K562 (cell line): ENCODE results near the gene LRIF1. TPM values are rescaled to one million over a fixed set of nuclear protein-coding genes. Genes with fewer than 3 reads are reported as not detected.
A peak's percentile ranks its signal among the peaks of the same experiment; 100 is the strongest.

Experiments used
- HDAC3 ChIP-seq: fragments of 450-650 bp; IDR thresholded peaks from 2 replicates; pipeline ENCODE4 v1.6.1; 2018; ENCODE audit warnings: borderline replicate concordance, mild to moderate bottlenecking, moderate library complexity; ENCODE audit not compliant: partially characterized antibody
- KDM5B ChIP-seq: fragments of 200-600 bp; sonication (generic); IDR thresholded peaks from 2 replicates; pipeline ENCODE4 v1.6.1; 2012; ENCODE audit warnings: low read depth, mild to moderate bottlenecking, moderate library complexity, low read length, control low read depth, inconsistent platforms; ENCODE audit not compliant: insufficient replicate concordance
- MYNN ChIP-seq, 2 experiments: sonication (generic); formaldehyde crosslinking in 1 of 2; IDR thresholded peaks; 2 replicates each; pipeline versions ENCODE4 v1.5.0 to v1.6.1; 2016 to 2020; ENCODE audit warnings: antibody characterized with exemption in 1 of 2, missing genetic modification reagents in 1 of 2
- NRF1 ChIP-seq, 2 experiments: fragments of 450-650 bp; IDR thresholded peaks in 1 of 2; conservative IDR thresholded peaks in 1 of 2; 2 replicates each; pipeline ENCODE4 v1.6.1; 2014; ENCODE audit warnings: mild to moderate bottlenecking in 2 of 2
- PHB ChIP-seq: fragments of 250-450 bp; sonication (Bioruptor Pico); IDR thresholded peaks from 2 replicates; pipeline ENCODE4 v1.5.0; 2021
- RBM25 ChIP-seq: fragments of 200-400 bp; formaldehyde crosslinking; IDR thresholded peaks from 2 replicates; pipeline ENCODE4 v1.6.1; 2018; ENCODE audit warnings: low read length, low read depth, moderate library complexity; ENCODE audit not compliant: severe bottlenecking
- SRF ChIP-seq, 2 experiments: fragments of 250-450, 450-650 bp in 1 of 2; sonication (Bioruptor Pico) in 1 of 2; sonication (generic) in 1 of 2; formaldehyde crosslinking; IDR thresholded peaks; 2 replicates each; pipeline versions ENCODE4 v1.5.0 to v1.5.1; 2020 to 2022; ENCODE audit warnings: mild to moderate bottlenecking in 1 of 2, missing genetic modification reagents in 1 of 2
- TCF3 ChIP-seq: sonication (generic); formaldehyde crosslinking; IDR thresholded peaks from 2 replicates; pipeline ENCODE4 v1.4.0; 2020; ENCODE audit warnings: mild to moderate bottlenecking, missing genetic modification reagents
- ZBTB11 ChIP-seq, 3 experiments: fragments of 200-800 bp in 1 of 3; fragments of 250-450 bp in 1 of 3; fragments of 450-650 bp in 1 of 3; sonication (Bioruptor Pico) in 1 of 3; sonication (Bioruptor generic) in 1 of 3; formaldehyde crosslinking in 1 of 3; IDR thresholded peaks; 2 replicates each; pipeline versions ENCODE4 v1.6.1 to v1.8.0; 2016 to 2022; ENCODE audit warnings: mild to moderate bottlenecking in 2 of 3, missing genetic modification characterization in 2 of 3, missing compliant biosample characterization in 1 of 3, moderate library complexity in 1 of 3
- ZBTB34 ChIP-seq: fragments of 250-450 bp; sonication (Bioruptor Pico); IDR thresholded peaks from 2 replicates; pipeline ENCODE4 v1.8.0; 2021; ENCODE audit warnings: mild to moderate bottlenecking, moderate library complexity
- ZHX1 ChIP-seq: fragments of 150-350 bp; conservative IDR thresholded peaks from 2 replicates; pipeline ENCODE4 v1.6.1; 2014; ENCODE audit warnings: low read length
- ZNF174 ChIP-seq: fragments of 250-450 bp; sonication (Bioruptor Pico); IDR thresholded peaks from 2 replicates; pipeline ENCODE4 v1.4.0; 2020; ENCODE audit warnings: mild to moderate bottlenecking
- ZNF507 ChIP-seq: conservative IDR thresholded peaks from 2 replicates; pipeline ENCODE4 v1.6.1; 2017; ENCODE audit warnings: missing genetic modification characterization, missing compliant biosample characterization
- ZNF695 ChIP-seq: fragments of 450-650 bp; formaldehyde crosslinking; IDR thresholded peaks from 2 replicates; pipeline ENCODE4 v1.4.0; 2020; ENCODE audit warnings: mild to moderate bottlenecking, moderate library complexity
- polyA plus RNA-seq, 8 experiments: library from polyadenylated mRNA; depleted of rRNA in 4 of 8; stranded (reverse) in 5 of 8; unstranded in 3 of 8; fragments of >200 nt; fragmentation: Nextera tagmentation in 2 of 8; fragmentation: Illumina TruSeq in 1 of 8; extraction: Ambion mirVana in 2 of 8; extraction: Trizol in 1 of 8; gene quantifications; 2 replicates each; pipeline versions ENCODE4 v1.2.1 to v1.2.3, GENCODE V29; 2011 to 2014; ENCODE audit warnings: inconsistent platforms in 1 of 8, missing spikeins in 1 of 8
- total RNA-seq, 7 experiments: library from RNA; depleted of rRNA in 6 of 7; stranded (reverse); fragments of >200 nt in 6 of 7; fragmentation: Illumina TruSeq in 2 of 7; extraction: Trizol in 2 of 7; gene quantifications; 2 replicates each; pipeline versions ENCODE4 v1.2.1 to v1.2.3, GENCODE V29; 2011 to 2021; ENCODE audit warnings: low replicate concordance in 1 of 7

The LRIF1 gene
- total and polyA plus RNA-seq, 9 of the 15 experiments (the other 6 are each of a cell fraction or from before 2014, with no cell fraction given): 35.6 to 88.8 (median 74.1) TPM

GRCh38 chr1:110963691-110964454 is at the start of gene LRIF1 (continued):
- TF ChIP-seq ZHX1 (peak; percentile 27; the same call in 1 of the 2 replicates), HDAC3 (peak; percentile 60), ZBTB11 (CRISPR knock-in tag; IDR thresholded peaks at IDR 0.05) (peak in 2 of 3 experiments; percentile 39 to 82; a peak in 3 of 6 replicates), MYNN (IDR thresholded peaks at IDR 0.05) (peak; percentile 55; the same call in 1 of the 2 replicates), MYNN (CRISPR knock-in tag; IDR thresholded peaks at IDR 0.05) (no peak), KDM5B (peak; percentile 99), PHB (CRISPR knock-in tag) (peak; percentile 94; the same call in 1 of the 2 replicates), ZNF174 (CRISPR knock-in tag) (no peak), NRF1 (conservative IDR thresholded peaks at IDR 0.05 in 1 of 2, IDR thresholded peaks at IDR 0.05 in 1 of 2) (peak; percentile 98 to 99), SRF (CRISPR knock-in tag; IDR thresholded peaks at IDR 0.05) (peak in 1 of 2 experiments; percentile 84; a peak in 2 of 4 replicates), ZNF695 (CRISPR knock-in tag) (no peak), ZBTB34 (peak; percentile 26; the same call in 1 of the 2 replicates), TCF3 (no peak), ZNF507 (tag) (no peak), RBM25 (peak; percentile 4)
